Measurements from ENCODE around the gene NGFR.

The NGFR gene, protein sequence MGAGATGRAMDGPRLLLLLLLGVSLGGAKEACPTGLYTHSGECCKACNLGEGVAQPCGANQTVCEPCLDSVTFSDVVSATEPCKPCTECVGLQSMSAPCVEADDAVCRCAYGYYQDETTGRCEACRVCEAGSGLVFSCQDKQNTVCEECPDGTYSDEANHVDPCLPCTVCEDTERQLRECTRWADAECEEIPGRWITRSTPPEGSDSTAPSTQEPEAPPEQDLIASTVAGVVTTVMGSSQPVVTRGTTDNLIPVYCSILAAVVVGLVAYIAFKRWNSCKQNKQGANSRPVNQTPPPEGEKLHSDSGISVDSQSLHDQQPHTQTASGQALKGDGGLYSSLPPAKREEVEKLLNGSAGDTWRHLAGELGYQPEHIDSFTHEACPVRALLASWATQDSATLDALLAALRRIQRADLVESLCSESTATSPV

DNA sequence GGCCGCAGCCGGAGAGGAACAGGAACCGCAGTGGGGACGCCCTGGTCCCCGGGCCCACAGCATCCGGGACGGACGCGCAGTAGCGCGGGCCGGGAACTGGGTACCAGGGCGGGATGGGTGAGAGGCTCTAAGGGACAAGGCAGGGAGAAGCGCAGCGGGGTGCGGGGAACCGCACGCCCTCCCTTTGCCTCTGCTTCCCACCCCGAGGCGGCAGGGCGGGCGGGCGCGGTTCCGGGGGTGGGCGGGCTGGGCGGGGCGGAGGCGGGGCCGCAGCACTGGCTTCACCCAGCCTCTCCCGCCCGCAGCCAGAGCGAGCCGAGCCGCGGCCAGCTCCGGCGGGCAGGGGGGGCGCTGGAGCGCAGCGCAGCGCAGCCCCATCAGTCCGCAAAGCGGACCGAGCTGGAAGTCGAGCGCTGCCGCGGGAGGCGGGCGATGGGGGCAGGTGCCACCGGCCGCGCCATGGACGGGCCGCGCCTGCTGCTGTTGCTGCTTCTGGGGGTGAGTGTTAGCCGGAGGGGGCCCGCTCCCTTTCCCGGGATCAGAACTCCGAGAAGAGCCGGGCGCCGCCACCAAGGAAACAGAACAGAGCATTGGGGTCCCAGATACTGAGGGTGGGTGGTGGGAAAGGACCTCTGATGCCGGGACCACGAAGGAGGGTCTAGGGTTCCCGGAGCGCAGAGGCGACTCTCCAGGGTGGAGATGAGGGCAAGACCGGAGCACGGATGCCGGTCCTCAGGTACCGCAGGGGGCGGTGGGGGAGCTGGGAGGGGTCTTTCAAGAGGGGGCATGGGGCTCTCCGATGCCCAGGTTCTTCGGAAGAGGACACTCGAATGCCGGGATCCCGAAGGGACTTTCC, at the start of gene NGFR:
TSS of gene NGFR (plus strand) at position 308 of the 856 bp plus-strand sequence. CDS start at position 433, 125 bp downstream.
- DNase-seq = peak; percentile 18

DNA sequence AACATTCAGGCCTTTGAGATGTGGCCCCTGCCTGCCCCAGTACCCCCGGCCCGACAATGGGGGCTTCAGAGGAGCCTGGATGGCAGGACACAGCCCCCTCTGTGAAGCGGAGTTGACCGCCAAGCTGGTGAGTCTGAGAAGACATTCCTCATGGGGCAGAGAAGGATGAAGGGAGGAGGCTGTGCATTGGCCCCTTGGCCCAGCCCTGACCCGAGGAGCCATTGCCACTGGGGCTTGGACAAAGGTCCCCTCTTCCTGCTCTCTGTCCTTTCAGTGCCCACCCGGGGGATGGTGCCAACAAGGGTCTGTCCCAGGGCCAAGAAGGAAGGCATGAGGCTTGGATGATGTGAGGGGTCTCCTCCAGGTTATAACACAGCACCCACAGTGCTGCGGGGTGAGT, 49.5 kb upstream of the NGFR start:
- DNase-seq = no peak

DNA sequence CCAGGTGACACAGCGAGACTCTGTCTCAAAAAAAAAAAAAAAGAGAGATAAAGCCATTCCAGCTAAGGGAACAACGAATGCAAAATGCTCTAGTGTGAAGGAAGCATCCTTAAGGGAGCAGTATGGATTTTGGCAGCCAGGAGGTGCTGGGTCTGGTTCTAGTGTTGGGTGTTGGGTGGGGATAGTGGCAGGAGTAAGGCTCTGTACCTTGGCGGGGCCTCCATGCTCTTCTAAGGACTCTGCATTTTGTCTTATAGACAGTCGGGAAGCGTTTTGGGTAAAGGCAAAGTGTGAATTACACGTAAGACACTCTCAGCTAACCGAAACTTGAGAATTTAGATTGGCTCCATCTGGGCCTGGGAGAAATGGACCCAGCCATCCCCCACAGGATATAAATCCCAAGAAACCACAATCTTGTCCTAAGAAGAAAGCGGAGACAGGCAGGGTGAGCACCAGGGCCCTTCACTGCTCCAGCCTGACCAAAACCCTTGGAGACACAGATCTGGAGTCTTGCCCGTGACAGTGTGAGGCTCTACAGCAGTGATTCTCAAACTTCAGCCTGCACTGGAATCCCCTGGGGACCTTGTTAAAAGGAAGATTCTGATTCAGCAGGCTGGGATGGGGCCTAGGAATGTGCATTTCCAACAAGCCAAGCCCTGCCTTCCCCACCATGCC, 47.3 kb upstream of the NGFR start:
- DNase-seq = no peak

DNA sequence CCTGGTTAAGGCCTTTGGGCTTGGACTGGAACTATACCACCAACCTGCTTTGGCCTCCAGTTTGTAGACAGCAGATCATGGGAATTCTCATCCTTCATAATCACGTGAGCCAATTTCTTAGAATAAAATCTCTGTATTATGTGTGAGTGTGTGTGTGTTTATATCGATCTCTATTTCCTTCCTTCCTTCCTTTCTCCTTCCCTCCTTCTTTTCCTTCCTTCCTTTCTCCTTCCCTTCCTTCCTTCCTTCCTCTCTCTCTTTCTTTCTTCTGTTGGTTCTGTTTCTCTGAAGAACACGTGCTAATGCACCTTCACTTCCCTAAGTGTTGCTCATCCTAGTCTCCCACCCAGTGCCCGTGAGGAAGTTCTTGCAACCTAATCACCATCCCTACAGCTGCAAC, 44.9 kb upstream of the NGFR start:
- DNase-seq = no peak

DNA sequence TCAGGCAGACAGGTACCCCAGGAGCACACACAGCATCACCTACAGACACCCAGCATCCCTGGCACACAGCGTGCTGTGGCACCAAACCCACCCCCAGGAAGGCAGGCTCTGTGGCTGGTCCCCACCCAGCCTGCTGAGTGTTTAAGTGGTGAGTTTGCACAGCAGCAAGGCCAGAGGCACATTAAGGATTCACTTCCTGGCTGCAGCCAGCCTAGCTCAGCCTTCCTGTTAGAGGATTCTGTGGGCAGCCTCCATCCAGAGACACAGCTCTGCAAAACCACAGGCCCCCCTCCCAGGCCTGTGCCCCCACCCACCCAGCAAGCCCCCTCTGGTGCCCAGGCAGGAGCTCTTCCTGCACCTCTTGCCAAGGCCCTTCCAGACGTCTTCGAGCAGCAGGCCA, 44.4 kb upstream of the NGFR start:
- DNase-seq = no peak

DNA sequence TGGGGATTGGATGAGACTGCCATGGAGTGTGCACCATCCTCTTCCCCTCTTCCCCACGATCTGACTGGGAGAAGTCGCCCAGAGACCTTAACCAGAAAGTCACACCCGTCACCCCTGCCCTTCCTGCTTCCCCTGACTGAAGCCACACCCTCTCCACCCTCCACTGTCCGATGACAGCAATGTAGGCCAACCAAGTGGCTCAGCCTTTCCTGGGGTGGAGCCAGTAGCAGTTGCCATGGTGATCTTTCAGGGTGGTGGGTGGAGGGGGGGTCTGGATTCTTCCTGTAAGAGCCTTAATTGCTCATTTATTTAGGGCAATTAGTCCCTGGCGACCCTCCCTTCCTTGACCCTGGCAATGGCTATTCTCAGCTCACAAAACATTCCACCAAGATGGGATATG, 42.9 kb upstream of the NGFR start:
- DNase-seq = no peak

DNA sequence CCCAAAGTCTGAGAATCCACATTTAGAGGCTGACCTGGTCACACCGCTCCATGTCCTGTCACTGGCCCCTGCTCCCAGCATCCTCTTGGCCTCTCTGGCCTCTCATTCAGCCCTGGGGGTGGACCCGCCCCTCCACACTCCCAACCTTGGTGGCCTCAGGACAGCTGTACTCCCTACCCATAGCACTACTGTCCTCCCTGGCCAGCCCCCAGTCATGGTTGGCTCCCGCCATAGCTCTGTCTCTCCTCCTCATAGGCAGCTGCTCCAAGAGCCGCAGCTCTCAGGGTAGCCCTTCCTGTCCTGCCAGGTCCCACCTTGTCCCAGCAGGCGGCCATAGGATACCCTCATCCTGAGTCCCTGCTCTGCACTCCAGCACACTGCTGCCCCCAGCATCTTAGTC, 42.4 kb upstream of the NGFR start:
- DNase-seq = no peak

DNA sequence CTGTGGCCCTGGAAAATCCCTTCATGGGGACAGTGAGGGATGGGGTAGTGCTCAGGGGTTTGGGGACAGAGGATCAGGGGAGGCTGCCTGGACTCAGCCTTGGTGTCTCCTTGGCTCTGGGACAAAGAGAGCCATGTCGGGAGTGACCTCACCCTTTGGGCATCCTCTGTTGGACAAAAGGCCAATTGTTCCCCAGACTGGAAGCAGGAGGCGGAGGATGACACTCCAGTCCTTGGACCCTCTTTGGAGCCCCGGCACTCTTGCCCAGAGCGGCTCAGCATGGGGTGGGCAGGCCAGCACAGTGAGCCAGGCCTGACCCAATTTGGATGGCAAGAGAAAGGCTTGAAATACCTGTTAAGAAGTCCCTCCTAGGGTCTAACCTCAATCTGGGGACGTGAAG, 41.0 kb upstream of the NGFR start:
- DNase-seq = no peak

DNA sequence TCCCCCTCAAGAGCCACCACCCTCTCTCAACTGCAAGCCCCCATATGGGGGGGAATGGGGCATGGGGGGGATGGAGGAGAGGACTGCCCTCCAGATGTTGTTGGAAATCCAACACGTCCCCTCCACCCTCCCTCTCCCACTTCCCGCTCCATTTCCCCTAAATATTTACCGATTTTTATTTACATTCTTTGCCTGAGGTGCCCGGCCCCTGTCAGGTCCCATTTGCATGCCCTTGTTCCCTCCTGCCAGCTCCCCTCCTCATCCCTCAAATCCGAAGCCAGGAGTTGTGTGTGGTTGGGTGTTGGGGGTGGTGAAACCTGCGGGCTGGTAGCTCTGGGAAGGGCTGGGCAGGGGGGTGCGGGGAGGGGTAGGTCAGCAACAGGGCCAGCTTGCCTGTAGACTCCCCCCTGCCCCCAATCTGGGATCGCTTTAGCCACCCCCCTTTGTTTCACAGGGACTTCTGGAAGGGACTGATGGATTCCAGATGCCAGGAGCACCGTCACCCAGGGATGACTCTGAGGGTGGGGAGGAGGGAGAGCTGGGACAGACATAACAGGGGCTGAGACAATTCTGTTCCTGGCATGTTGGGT, 39.7 kb upstream of the NGFR start:
- DNase-seq = no peak

DNA sequence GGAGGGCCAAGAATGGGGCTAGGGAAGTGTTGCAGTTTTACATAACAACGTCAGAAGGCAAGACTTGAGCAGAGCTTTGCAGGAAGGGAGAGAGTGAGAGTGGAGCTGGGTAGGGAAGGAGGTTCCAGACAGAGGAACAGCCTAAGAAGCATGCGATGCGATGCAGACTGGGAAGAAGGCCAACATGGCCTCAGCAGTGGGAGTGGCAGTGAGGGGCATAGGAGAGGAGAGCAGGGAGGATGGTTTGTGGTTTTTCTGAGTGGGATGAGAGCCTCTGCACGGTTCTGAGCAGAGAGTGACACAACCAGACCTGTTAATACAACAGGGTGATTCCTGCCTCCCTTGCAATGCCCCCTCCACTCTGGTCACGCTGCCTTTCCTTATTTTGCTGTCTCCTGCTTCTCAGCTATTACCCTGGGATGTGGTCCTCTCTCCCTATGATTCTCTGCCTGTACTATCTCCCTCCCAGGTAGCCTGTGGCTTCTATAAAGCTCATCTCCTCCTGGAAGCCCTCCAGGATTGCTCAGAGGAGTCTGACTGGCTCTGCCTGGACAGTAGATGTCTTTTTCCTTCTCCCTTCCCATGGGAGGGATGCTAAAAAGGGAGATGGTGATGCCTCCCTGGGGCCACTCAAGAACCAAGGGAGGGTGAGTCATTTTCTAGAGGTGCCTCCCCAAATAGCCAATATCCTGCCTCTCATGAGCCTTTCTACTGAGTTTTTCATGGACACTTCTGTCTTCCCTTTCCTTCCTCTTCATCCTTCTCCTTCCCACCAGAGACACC, 38.7 kb upstream of the NGFR start:
- no peak for DNase-seq

DNA sequence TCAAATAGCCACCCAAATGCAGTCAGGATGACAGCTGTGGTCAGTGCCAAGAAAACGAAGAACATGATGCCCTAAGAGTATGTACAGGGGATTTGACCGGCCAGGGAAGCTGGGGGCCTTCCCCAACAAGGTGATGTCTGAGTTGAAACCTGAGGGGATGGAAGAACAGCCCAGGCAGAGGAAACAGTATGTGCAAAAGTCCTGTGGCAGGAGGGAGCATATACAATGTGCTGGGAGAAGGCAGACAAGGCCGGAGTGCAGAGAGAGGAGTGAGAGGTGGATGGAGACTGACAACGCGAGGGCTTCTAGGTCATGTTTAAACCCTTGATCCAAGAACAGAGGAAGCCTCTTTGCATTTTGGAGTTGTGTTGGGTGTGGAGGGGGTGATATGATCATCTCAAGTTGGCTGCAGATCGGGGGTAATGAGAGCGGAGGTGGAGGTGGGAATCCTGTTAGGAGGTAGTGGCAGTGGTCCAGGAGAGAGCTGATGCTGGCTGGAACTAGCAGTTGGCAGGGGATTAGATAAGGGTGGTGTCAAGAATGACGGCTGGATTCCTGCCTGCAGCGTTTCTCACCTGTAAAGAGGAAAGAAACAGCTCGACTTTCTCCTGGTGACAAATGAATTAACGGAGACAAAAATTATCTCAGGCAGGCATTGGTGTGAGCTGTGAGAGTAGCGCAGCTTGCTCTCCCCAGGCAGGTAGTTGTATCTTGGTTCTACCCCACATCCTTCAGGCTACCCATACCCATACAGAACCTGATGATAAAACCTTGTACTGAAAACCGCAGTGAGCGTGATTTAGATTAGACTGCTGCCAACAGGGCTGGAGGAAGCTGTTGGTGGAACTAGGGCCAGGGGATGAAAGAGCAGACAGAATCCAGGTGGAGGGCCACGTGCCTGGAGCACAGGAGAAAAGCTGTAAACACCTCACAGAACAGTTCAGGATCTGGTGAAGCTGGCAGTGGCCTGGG, 37.2 kb upstream of the NGFR start:
- DNase-seq = peak; percentile 15

DNA sequence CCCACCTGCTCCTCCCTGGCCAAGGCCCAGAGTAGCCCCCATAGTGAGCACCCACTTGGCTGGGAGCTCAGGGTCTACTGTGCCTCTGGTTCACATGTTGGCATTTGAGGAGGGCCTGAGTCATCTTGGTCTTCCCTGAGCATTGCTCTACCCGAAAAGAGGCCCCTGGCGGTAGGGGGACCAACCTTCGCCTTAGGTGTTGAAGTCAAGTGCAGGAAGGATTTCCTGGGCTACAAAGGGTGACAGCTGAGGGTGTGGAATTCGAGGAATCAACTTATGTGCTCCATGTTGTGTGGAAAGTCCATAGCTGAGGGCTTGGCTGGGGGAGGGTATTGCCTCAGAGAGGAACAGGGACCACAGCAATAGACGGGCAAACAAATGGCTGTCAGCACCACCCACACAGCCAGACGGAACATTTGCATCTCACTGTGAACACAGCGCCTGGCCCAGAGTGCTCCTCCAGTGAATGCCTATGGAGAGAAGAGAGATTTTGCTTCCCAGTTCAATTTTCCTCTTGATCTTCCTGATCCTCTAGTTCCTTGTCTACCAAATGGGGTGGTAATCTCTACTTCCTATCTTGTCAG, 35.6 kb upstream of the NGFR start:
- no peak for DNase-seq

DNA sequence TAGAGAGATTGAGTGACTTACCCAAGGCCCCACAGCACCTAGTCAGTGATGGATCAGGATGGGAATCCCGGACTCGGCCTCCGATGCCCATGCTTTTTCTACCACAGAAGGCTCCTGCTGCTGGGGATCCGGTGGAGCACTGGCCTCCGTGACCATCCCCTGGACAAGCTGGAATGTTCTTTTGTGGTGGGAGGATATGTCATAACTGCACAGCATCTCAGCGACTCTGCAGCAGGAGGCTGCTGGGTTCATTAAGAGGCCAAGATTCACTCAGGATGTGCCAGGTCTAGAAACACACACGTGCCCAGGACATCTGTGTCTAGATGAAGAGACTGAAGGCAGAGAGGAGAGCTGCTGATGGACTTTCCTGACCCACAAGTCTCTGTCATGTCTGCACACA, 34.7 kb upstream of the NGFR start:
- DNase-seq = no peak

DNA sequence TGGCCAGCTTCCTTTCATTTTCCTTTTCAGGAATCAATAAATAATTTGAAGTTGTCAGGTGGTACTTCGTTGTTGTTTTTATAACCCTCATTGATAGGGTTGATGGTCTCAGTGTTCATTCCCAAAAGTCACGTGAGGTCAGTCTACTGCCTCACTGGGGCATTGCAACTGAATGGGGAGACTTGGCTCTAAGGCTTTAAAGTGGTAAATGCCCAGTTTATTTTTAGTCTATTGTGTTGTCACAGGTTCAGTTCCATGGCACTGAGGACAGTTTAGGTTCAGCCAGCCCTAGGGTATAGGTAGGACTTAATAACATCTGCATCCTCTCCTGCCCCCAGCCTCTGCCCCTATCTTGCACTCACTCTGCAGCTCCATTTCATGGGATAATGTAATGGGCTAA, 33.5 kb upstream of the NGFR start:
- DNase-seq = no peak

DNA sequence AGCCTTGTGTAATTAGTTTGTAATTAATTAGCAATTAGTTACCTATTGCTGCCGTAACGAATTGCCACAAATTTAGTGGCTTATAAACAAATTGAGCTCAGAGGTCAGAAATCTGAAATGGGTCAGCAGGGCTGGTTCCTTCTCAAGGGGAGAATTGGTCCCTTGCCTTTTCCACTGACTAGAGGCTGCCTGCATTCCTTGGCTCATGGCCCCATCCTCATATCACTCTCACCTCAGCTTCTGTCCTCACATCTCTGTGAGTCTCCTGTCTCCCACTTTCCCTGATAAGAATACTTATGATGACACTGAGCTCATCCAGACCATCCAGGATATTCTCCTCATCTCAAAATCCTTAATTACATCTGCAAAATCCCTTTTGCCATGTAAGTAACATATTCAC, 31.0 kb upstream of the NGFR start:
- no peak for DNase-seq

DNA sequence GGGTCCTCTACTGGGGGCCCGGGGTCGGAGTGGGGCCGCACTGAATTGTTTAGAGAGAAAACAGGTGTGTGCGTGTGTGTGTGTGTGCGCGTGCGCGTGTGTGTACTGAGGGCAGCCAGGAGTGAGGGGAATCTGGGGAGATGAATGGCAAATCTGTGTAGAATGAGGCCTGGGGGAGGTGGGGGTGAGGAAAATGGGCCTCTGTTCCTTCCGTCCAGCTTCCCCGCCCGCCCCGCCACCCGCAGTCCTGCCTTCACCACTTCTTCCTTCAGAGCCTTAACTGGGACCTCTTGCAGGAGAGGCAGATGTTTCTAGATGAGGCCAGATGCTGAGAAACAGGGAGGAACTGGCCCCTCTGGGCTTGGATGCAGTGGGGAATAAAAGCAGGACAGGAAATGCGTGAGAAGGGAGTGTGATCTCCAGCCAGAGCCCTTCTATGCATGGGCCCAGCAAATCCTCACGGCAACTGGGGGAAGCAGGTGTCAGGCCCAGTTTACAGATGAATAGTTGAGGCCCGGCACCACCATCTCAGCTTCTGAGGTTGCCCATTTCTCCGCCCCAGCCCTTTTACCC, 29.7 kb upstream of the NGFR start:
- no peak for DNase-seq

DNA sequence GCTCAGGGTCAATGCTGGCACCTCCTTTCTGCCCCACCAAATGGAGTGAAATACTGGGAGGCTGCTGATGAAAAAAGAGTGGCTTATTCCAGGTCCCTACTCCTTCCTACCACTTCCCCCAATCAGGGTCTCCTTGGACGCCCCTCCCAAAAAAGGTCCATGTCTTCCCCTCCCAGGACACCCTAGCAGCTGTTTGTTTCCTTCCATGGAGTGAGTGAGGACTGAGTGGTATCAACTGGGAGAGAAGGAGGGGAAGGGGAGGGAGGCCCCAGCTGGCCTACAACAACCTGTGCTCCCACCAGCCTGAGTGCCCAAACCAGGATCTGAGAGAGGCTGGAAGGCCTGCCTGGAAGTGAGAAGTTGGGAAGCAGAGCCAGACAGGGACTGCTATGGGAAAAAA, 28.7 kb upstream of the NGFR start:
- DNase-seq = no peak

DNA sequence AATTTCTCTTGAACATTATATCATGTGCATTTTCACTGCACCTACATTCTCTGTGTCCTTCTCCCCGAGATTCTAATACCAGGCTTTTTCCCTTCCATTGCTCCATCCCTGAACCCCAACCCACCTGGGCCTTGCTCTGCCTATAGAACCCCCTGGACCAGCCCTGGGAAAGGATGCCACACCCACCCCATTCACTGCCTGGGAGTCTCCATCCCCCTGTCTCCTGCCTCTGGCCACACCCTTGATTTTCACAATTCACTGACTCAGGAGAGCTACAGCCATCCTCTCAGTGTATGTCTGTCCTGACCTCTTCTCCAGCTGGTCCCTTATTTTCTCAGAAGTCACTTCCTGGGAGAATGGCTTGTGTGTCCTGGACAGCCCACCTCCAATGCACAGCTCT, 27.9 kb upstream of the NGFR start:
- no peak for DNase-seq

DNA sequence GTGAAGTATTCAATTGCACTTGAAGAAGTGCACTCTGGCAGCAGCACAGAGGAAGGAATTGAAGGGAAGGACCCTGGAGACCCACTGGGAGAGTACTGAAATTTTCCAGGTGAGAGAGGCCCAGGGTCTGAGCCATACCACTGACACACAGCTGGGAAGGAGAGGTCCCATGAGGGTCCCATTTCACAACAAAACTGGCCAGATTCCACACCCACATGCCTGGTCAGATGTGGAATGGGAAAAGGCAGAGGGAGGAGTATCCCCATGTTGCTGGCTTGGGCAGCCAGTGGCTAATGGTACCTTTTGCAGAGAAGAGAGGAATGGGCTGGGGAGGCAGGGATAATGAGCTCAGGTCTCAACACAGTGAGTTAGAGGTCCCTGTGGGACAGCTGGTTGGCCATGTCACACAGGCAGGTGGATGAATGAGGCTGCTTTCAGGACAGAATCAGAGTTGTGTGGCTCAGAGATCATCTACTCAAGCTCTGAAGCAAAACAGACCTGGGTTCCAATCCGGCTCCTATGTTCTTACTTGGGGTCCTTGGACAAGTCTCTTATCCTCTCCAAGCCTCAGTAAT, 26.2 kb upstream of the NGFR start:
- no peak for DNase-seq
